ENCODE results near the gene VEGFB. TPM values are rescaled to one million over a fixed set of nuclear protein-coding genes. Genes with fewer than 3 reads are reported as not detected.
A peak's percentile ranks its signal among the peaks of the same experiment; 100 is the strongest.

Gene VEGFB
- total and polyA plus RNA-seq, 2 donors from 2014 or later: 77.6 to 157 TPM

- FAIRE-seq: no peak
- H3K9ac ChIP-seq (ENCODE audit: low read length in 3 of 3): peak overlapping the region in 1 of 3 donors; percentile 48
- peak overlapping the region; percentile 89 to 91 for H3K27ac ChIP-seq (ENCODE audit: low read depth in 2 of 2, low read length in 2 of 2)
- no peak for DNase-seq
- H3K9me3 ChIP-seq (ENCODE audit: control insufficient read depth in 2 of 3, insufficient read depth in 1 of 3, low read length in 3 of 3): no peaks in the 10 kb centered on the region
- H3K36me3 ChIP-seq (ENCODE audit: control insufficient read depth in 2 of 3, insufficient read depth in 3 of 3, low read length in 3 of 3): peaks cover 0 to 9% (median 4%) of the 10 kb centered on the region in 3 donors
- TF ChIP-seq, protein P1, sequence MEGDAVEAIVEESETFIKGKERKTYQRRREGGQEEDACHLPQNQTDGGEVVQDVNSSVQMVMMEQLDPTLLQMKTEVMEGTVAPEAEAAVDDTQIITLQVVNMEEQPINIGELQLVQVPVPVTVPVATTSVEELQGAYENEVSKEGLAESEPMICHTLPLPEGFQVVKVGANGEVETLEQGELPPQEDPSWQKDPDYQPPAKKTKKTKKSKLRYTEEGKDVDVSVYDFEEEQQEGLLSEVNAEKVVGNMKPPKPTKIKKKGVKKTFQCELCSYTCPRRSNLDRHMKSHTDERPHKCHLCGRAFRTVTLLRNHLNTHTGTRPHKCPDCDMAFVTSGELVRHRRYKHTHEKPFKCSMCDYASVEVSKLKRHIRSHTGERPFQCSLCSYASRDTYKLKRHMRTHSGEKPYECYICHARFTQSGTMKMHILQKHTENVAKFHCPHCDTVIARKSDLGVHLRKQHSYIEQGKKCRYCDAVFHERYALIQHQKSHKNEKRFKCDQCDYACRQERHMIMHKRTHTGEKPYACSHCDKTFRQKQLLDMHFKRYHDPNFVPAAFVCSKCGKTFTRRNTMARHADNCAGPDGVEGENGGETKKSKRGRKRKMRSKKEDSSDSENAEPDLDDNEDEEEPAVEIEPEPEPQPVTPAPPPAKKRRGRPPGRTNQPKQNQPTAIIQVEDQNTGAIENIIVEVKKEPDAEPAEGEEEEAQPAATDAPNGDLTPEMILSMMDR (IDR thresholded peaks at IDR 0.05; ENCODE audit: borderline replicate concordance, extremely low read depth, insufficient read depth): no peak
- peaks cover 0 to 39% (median 5%) of the 10 kb centered on the region in 3 donors for H3K4me1 ChIP-seq (ENCODE audit: control insufficient read depth in 2 of 3, insufficient read depth in 2 of 3, low read depth in 1 of 3, low read length in 3 of 3)
- peak overlapping the region in 2 of 3 donors; percentile 18 to 97 for H3K4me3 ChIP-seq (ENCODE audit: low read length in 3 of 3)
- intact Hi-C loops (cut with DNase I): no loop called here
- no peaks in the 10 kb centered on the region for H3K27me3 ChIP-seq (ENCODE audit: control insufficient read depth, insufficient read depth, low read length)
These were observed 13.5 kb downstream of the VEGFB start for GRCh38 chr11:64247729-64248531.

GRCh38 chr11:64248578-64248977 lies 14.2 kb downstream of the VEGFB start:
- H3K27me3 ChIP-seq (ENCODE audit: control insufficient read depth, insufficient read depth, low read length): no peaks in the 10 kb centered on the region
- no peak overlapping the region for H3K4me3 ChIP-seq (ENCODE audit: low read length in 3 of 3)
- H3K9ac ChIP-seq (ENCODE audit: low read length in 3 of 3): no peak overlapping the region
- intact Hi-C loops (cut with DNase I): no loop called here
- H3K27ac ChIP-seq (ENCODE audit: low read depth in 2 of 2, low read length in 2 of 2): no peak overlapping the region
- TF ChIP-seq, protein P1 (IDR thresholded peaks at IDR 0.05; ENCODE audit: borderline replicate concordance, extremely low read depth, insufficient read depth): no peak
- peaks cover 0 to 6% (median under 1%) of the 10 kb centered on the region in 3 donors for H3K36me3 ChIP-seq (ENCODE audit: control insufficient read depth in 2 of 3, insufficient read depth in 3 of 3, low read length in 3 of 3)
- FAIRE-seq: no peak
- H3K4me1 ChIP-seq (ENCODE audit: control insufficient read depth in 2 of 3, insufficient read depth in 2 of 3, low read depth in 1 of 3, low read length in 3 of 3): peaks cover 0 to 37% (median 5%) of the 10 kb centered on the region in 3 donors
- no peak for DNase-seq
- no peaks in the 10 kb centered on the region for H3K9me3 ChIP-seq (ENCODE audit: control insufficient read depth in 2 of 3, insufficient read depth in 1 of 3, low read length in 3 of 3)

DNA sequence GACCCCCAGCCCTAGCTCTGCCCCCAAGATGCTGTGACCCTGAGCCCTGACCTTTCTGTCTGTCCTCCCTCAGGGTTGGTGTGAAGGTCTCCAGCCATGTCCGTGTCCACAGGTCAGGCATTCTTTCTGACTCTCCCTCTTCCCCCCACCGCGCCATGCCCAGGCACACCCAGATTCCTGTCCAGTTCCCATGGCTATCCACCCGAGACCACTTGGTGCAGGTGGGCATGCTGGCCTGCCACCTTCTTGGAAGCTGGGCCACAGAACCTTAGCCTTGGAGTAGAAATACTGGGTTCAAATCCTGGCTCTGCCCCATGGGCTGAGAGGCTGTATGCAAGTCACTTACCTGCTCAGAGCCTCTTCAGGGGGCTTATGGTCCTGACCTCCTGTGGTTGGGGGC lies 14.7 kb downstream of the VEGFB start:
- Histone ChIP-seq H3K4me1 (ENCODE audit: control insufficient read depth in 2 of 3, insufficient read depth in 2 of 3, low read depth in 1 of 3, low read length in 3 of 3) (peaks cover 0 to 37% (median 5%) of the 10 kb centered on the region in 3 donors), H3K36me3 (ENCODE audit: control insufficient read depth in 2 of 3, insufficient read depth in 3 of 3, low read length in 3 of 3) (peaks cover 0 to 1% (median 0%) of the 10 kb centered on the region in 3 donors), H3K9me3 (ENCODE audit: control insufficient read depth in 2 of 3, insufficient read depth in 1 of 3, low read length in 3 of 3) (no peaks in the 10 kb centered on the region), H3K27me3 (ENCODE audit: control insufficient read depth, insufficient read depth, low read length) (no peaks in the 10 kb centered on the region), H3K4me3 (ENCODE audit: low read length in 3 of 3) (no peak overlapping the region), H3K9ac (ENCODE audit: low read length in 3 of 3) (no peak overlapping the region), H3K27ac (ENCODE audit: low read depth in 2 of 2, low read length in 2 of 2) (no peak overlapping the region)
- TF ChIP-seq, protein P1 (IDR thresholded peaks at IDR 0.05; ENCODE audit: borderline replicate concordance, extremely low read depth, insufficient read depth): no peak
- no peak for FAIRE-seq
- DNase-seq: no peak
- intact Hi-C loops (cut with DNase I): no loop called here

All from kidney (tissue), 14 donors.